H1 (cell line): ENCODE measurements around the gene TLR8. TPM values are rescaled to one million over a fixed set of nuclear protein-coding genes. Genes with fewer than 3 reads are reported as not detected.

Experiments
- CTCF ChIA-PET: fragments of 300-600 bp; sonication (Branson Sonifier 250); formaldehyde crosslinking; loops from one replicate; lab custom pipeline; 2021; ENCODE audit not compliant: partially characterized antibody; lab: Charles Lee
- POLR2A ChIA-PET: fragments of 300-600 bp; sonication (Branson Sonifier 250); formaldehyde crosslinking; loops from one replicate; lab custom pipeline; 2021; ENCODE audit warnings: inconsistent platforms; ENCODE audit not compliant: partially characterized antibody; lab: Charles Lee
- DNase-seq, 2 experiments: peaks; one replicate each; pipeline versions ENCODE4 v3.0.0 to v3.0.0-alpha.2; 2010 to 2022; ENCODE audit warnings: low spot score in 2 of 2, low read depth in 1 of 2, mixed read lengths in 1 of 2
- FAIRE-seq: peaks from 2 replicates; lab custom pipeline; 2011; peaks lifted over from hg19 to GRCh38; lab: Jason Lieb, UNC
- H2AFZ ChIP-seq: 2 replicates; pipeline ENCODE4 v1.8.1; 2012; ENCODE audit warnings: low read length, inconsistent platforms
- H2AK5ac ChIP-seq: 2 replicates; pipeline ENCODE4 v1.6.1; 2013; ENCODE audit warnings: low read depth, low read length
- H2BK120ac ChIP-seq: replicated peaks from 2 replicates; pipeline ENCODE3; 2013; ENCODE audit warnings: low read depth, low read length, inconsistent platforms
- H2BK12ac ChIP-seq: 2 replicates; pipeline ENCODE4 v1.6.1; 2013; ENCODE audit warnings: low read depth, low read length
- H2BK15ac ChIP-seq: 2 replicates; pipeline ENCODE4 v1.6.1; 2013; ENCODE audit warnings: low read length
- H2BK20ac ChIP-seq: 2 replicates; pipeline ENCODE4 v1.6.1; 2013; ENCODE audit warnings: low read length
- H2BK5ac ChIP-seq: 2 replicates; pipeline ENCODE4 v1.6.1; 2013; ENCODE audit warnings: low read depth, low read length
- H3K14ac ChIP-seq: 2 replicates; pipeline ENCODE4 v1.6.1; 2013; ENCODE audit warnings: inconsistent platforms; ENCODE audit not compliant: insufficient read length
- H3K18ac ChIP-seq: 2 replicates; pipeline ENCODE4 v1.6.1; 2013; ENCODE audit warnings: low read length; ENCODE audit errors: extremely low read depth
- H3K23ac ChIP-seq: 2 replicates; pipeline ENCODE4 v1.6.1; 2013; ENCODE audit warnings: inconsistent platforms; ENCODE audit not compliant: insufficient read length
- H3K23me2 ChIP-seq: 2 replicates; pipeline ENCODE4 v1.6.1; 2013; ENCODE audit warnings: low read depth, low read length
- H3K27ac ChIP-seq: 2 replicates; pipeline ENCODE4 v1.6.1; 2011; ENCODE audit warnings: low read depth, low read length, inconsistent platforms
- H3K27me3 ChIP-seq, 4 experiments: replicated peaks in 1 of 4; 1 replicate in 1 of 4; 2 replicates in 3 of 4; pipeline versions ENCODE4 v1.6.1 to v1.8.1; 2011 to 2013; ENCODE audit warnings: low read length in 3 of 4, mild to moderate bottlenecking in 3 of 4, inconsistent platforms in 2 of 4, mixed read lengths in 2 of 4, moderate library complexity in 1 of 4; ENCODE audit not compliant: control insufficient read depth in 3 of 4, insufficient read depth in 3 of 4; ENCODE audit errors: extremely low read depth in 1 of 4
- H3K36me3 ChIP-seq, 4 experiments: 2 replicates each; pipeline versions ENCODE4 v1.6.1 to v1.8.1; 2011 to 2013; ENCODE audit warnings: mild to moderate bottlenecking in 4 of 4, low read length in 3 of 4, moderate library complexity in 2 of 4, control low read depth in 1 of 4, inconsistent platforms in 1 of 4; ENCODE audit not compliant: insufficient read depth in 4 of 4, control insufficient read depth in 2 of 4
- H3K4ac ChIP-seq: replicated peaks from 2 replicates; pipeline ENCODE3; 2013; ENCODE audit warnings: low read length, low read depth, mixed read lengths, inconsistent platforms; ENCODE audit not compliant: insufficient read length
- H3K4me1 ChIP-seq, 4 experiments: replicated peaks in 1 of 4; 1 replicate in 1 of 4; 2 replicates in 3 of 4; pipeline versions ENCODE4 v1.6.1 to v1.8.1; 2011 to 2013; ENCODE audit warnings: low read length in 3 of 4, inconsistent platforms in 2 of 4, mixed read lengths in 1 of 4; ENCODE audit not compliant: insufficient read depth in 4 of 4, control insufficient read depth in 3 of 4
- H3K4me2 ChIP-seq, 2 experiments: 2 replicates each; pipeline versions ENCODE4 v1.6.1 to v1.8.1; 2011 to 2013; ENCODE audit warnings: low read depth in 2 of 2, low read length in 2 of 2, control low read depth in 1 of 2, inconsistent platforms in 1 of 2, mild to moderate bottlenecking in 1 of 2; ENCODE audit not compliant: insufficient read depth in 1 of 2
- H3K4me3 ChIP-seq, 4 experiments: fragments of 200-600, 300-600 bp in 1 of 4; sonication (generic), shearing (Covaris generic), sonication (Bioruptor Twin) in 1 of 4; 2 replicates each; pipeline versions ENCODE4 v1.5.1 to v1.8.1; 2011 to 2016; ENCODE audit warnings: low read length in 4 of 4, low read depth in 3 of 4, control low read depth in 2 of 4, inconsistent platforms in 2 of 4, mild to moderate bottlenecking in 2 of 4, mixed read lengths in 1 of 4, moderate library complexity in 1 of 4; ENCODE audit not compliant: insufficient read depth in 2 of 4; ENCODE audit errors: extremely low read depth in 1 of 4
- H3K56ac ChIP-seq: replicated peaks from 2 replicates; pipeline ENCODE3; 2013; ENCODE audit warnings: low read depth, mild to moderate bottlenecking, mixed read lengths, low read length, inconsistent platforms; ENCODE audit not compliant: insufficient read length
- H3K79me1 ChIP-seq: 2 replicates; pipeline ENCODE4 v1.6.1; 2013; ENCODE audit warnings: low read depth, low read length, control low read depth
- H3K79me2 ChIP-seq, 2 experiments: 2 replicates each; pipeline versions ENCODE4 v1.6.1 to v1.8.1; 2012 to 2013; ENCODE audit warnings: low read length in 2 of 2, mild to moderate bottlenecking in 2 of 2, inconsistent platforms in 1 of 2; ENCODE audit not compliant: insufficient read depth in 2 of 2, control insufficient read depth in 1 of 2
- H3K9ac ChIP-seq, 4 experiments: replicated peaks in 1 of 4; 1 replicate in 1 of 4; 2 replicates in 3 of 4; pipeline versions ENCODE4 v1.6.1 to v1.8.1; 2011 to 2013; ENCODE audit warnings: low read depth in 3 of 4, low read length in 3 of 4, control low read depth in 2 of 4, mild to moderate bottlenecking in 2 of 4, moderate library complexity in 2 of 4, inconsistent platforms in 1 of 4; ENCODE audit errors: extremely low read depth in 1 of 4
- H3K9me3 ChIP-seq, 2 experiments: 2 replicates each; pipeline versions ENCODE4 v1.6.1 to v1.8.1; 2012 to 2013; ENCODE audit warnings: mild to moderate bottlenecking in 2 of 2, moderate library complexity in 2 of 2, control low read depth in 1 of 2, inconsistent platforms in 1 of 2, low read depth in 1 of 2, low read length in 1 of 2, mixed read lengths in 1 of 2; ENCODE audit not compliant: insufficient read depth in 2 of 2
- H4K20me1 ChIP-seq, 2 experiments: replicated peaks in 1 of 2; 2 replicates each; pipeline versions ENCODE3 to v1.8.1; 2011 to 2013; ENCODE audit warnings: inconsistent platforms in 2 of 2, low read length in 2 of 2, mild to moderate bottlenecking in 1 of 2; ENCODE audit not compliant: insufficient read depth in 2 of 2, control insufficient read depth in 1 of 2
- H4K5ac ChIP-seq: 2 replicates; pipeline ENCODE4 v1.6.1; 2013; ENCODE audit warnings: low read length, low read depth, mixed read lengths, inconsistent platforms; ENCODE audit not compliant: insufficient read length
- H4K8ac ChIP-seq: 2 replicates; pipeline ENCODE4 v1.8.0; 2013; ENCODE audit warnings: mild to moderate bottlenecking, moderate library complexity, low read length, inconsistent platforms; ENCODE audit not compliant: insufficient read depth; ENCODE audit errors: extremely low read depth
- H4K91ac ChIP-seq: replicated peaks from 2 replicates; pipeline ENCODE3; 2013; ENCODE audit warnings: low read length, mixed read lengths, inconsistent platforms; ENCODE audit not compliant: insufficient read length
- CBX5 ChIP-seq: fragments of 300-800, 300-1000 bp; sonication (generic); IDR thresholded peaks from 2 replicates; pipeline ENCODE4 v1.7.1; 2016; ENCODE audit warnings: antibody characterized with exemption, low read length, low read depth
- CEBPB ChIP-seq: IDR thresholded peaks from 2 replicates; pipeline ENCODE4 v1.6.1; 2012; ENCODE audit warnings: low read depth, low read length
- CHD2 ChIP-seq: IDR thresholded peaks from 2 replicates; pipeline ENCODE4 v1.6.1; 2012; ENCODE audit warnings: low read length, improper control_type of control experiment
- CTBP2 ChIP-seq: IDR thresholded peaks from 2 replicates; pipeline ENCODE4 v1.7.0; 2011; ENCODE audit warnings: borderline replicate concordance, mild to moderate bottlenecking, moderate library complexity, mixed read lengths, low read length; ENCODE audit not compliant: insufficient read depth, insufficient read length
- EGR1 ChIP-seq: IDR thresholded peaks from 2 replicates; pipeline ENCODE4 v1.6.1; 2011; ENCODE audit warnings: low read depth, low read length, borderline replicate concordance
- EZH2 ChIP-seq: fragments of 200-600 bp; sonication (generic); IDR thresholded peaks from 2 replicates; pipeline ENCODE4 v1.7.1; 2012; ENCODE audit warnings: low read depth, mild to moderate bottlenecking, moderate library complexity, low read length, inconsistent platforms; ENCODE audit not compliant: severe bottlenecking
- HDAC6 ChIP-seq: IDR thresholded peaks from one replicate; pipeline ENCODE4 v1.7.1; 2012; ENCODE audit warnings: low read depth, mild to moderate bottlenecking, inconsistent platforms, low read length, moderate library complexity
- JUN ChIP-seq: IDR thresholded peaks from 2 replicates; pipeline ENCODE4 v1.6.1; 2011; ENCODE audit warnings: low read depth, mild to moderate bottlenecking, improper control_type of control experiment, low read length
- JUND ChIP-seq: IDR thresholded peaks from 2 replicates; pipeline ENCODE4 v1.6.1; 2011; ENCODE audit warnings: mild to moderate bottlenecking, improper control_type of control experiment, low read length
- PHF8 ChIP-seq: fragments of 200-600 bp; sonication (generic); conservative IDR thresholded peaks from 2 replicates; pipeline ENCODE4 v1.7.1; 2012; ENCODE audit warnings: low read depth, mild to moderate bottlenecking, inconsistent platforms, low read length, moderate library complexity
- POU5F1 ChIP-seq: IDR thresholded peaks from 2 replicates; pipeline ENCODE4 v1.6.1; 2011; ENCODE audit warnings: low read depth, mild to moderate bottlenecking, low read length, moderate library complexity
- RXRA ChIP-seq: IDR thresholded peaks from 2 replicates; pipeline ENCODE4 v1.6.1; 2011; ENCODE audit warnings: low read depth, mild to moderate bottlenecking, low read length, moderate library complexity; ENCODE audit not compliant: insufficient read depth
- SAP30 ChIP-seq: fragments of 300-600 bp; sonication (generic); IDR thresholded peaks from 2 replicates; pipeline ENCODE4 v1.7.1; 2012; ENCODE audit warnings: low read length, moderate library complexity, mild to moderate bottlenecking, inconsistent platforms; ENCODE audit not compliant: insufficient read depth, insufficient replicate concordance
- TBP ChIP-seq: IDR thresholded peaks from 2 replicates; pipeline ENCODE4 v1.6.1; 2011; ENCODE audit warnings: low read depth, low read length, improper control_type of control experiment
- ZNF274 ChIP-seq: IDR thresholded peaks from 2 replicates; pipeline ENCODE4 v1.7.0; 2012; ENCODE audit warnings: low read length, borderline replicate concordance; ENCODE audit errors: extremely low read depth
- WGBS, 2 experiments: shearing (Covaris generic) in 1 of 2; methylation state at CpG; one replicate each; pipeline versions ENCODE4 v1.1.6 to v1.1.7; 2013 to 2015; ENCODE audit warnings: low lambda C conversion rate in 2 of 2, mixed read lengths in 2 of 2, inconsistent platforms in 1 of 2, low coverage in 1 of 2, missing lambda C conversion rate in 1 of 2; ENCODE audit not compliant: insufficient replicate concordance in 2 of 2, insufficient coverage in 1 of 2, insufficient read length in 1 of 2; ENCODE audit errors: extremely low coverage in 1 of 2, missing lambda C conversion rate in 1 of 2; 5-methylcytosine and 5-hydroxymethylcytosine counted together
- polyA plus RNA-seq, 7 experiments: library from polyadenylated mRNA; depleted of rRNA in 3 of 7; stranded (reverse) in 5 of 7; unstranded in 2 of 7; fragments of >200 nt in 5 of 7; fragments of 200-250 nt in 2 of 7; gene quantifications; 1 replicate in 5 of 7; 2 replicates in 1 of 7; 4 replicates in 1 of 7; pipeline versions ENCODE4 v1.2.1 to v1.2.3, GENCODE V29; 2011 to 2013; ENCODE audit warnings: missing spikeins in 2 of 7, mixed read lengths in 2 of 7
- total RNA-seq: library from RNA; stranded (reverse); fragmentation: NEBNext Ultra II Directional; extraction: Animal tissue kit (Norgen Biotek cat#: 25700); gene quantifications from 2 replicates; pipeline ENCODE4 v1.2.1, GENCODE V29; 2021

Gene TLR8
- total and polyA plus RNA-seq, 2 of the 8 experiments (the other 6 are each of a cell fraction or from before 2014, with no cell fraction given): not detected

DNA sequence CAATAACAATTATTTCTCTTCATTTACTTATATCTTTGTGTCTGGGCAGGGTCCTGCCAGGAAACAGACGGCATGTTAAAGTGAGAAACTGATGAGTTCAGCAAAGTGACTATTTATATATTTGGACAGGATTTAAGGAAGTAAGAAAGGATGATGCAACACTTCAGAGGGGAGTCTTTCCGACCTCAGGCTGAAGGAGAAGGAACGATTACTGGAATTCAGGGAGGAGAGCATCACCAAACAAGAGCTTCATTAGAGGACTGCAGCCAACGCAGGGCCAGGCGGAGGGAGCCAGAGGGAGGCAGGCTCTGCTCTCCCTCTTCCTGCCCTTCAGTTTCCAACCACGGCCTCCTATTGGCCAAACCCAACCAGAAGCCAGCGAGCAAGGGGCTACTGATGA is 41.1 kb upstream of the TLR8 start:
- Histone ChIP-seq H3K79me1 (no peaks in the 10 kb centered on the region), H3K23ac (no peak overlapping the region), H3K36me3 (no peaks in the 10 kb centered on the region), H2BK12ac (no peak overlapping the region), H3K79me2 (no peaks in the 10 kb centered on the region), H3K4me3 (no peak overlapping the region), H3K4me2 (no peak overlapping the region), H3K9me3 (peaks cover 0 to 9% of the 10 kb centered on the region in 2 experiments; a peak in 1 of 4 replicates), H2BK20ac (no peak overlapping the region), H2BK5ac (no peak overlapping the region), H3K23me2 (no peaks in the 10 kb centered on the region), H4K91ac (no peak overlapping the region), H3K4ac (no peak overlapping the region), H4K20me1 (no peaks in the 10 kb centered on the region), H2BK15ac (no peak overlapping the region), H4K5ac (no peak overlapping the region), H4K8ac (no peak overlapping the region), H2AK5ac (no peak overlapping the region), H3K14ac (no peak overlapping the region), H2BK120ac (no peak overlapping the region), H3K27me3 (no peaks in the 10 kb centered on the region), H3K56ac (no peak overlapping the region), H3K4me1 (no peaks in the 10 kb centered on the region), H2AFZ (no peak overlapping the region), H3K18ac (no peak overlapping the region), H3K9ac (no peak overlapping the region), H3K27ac (no peak overlapping the region)
- ChIA-PET CTCF (interaction anchor here (0.6 kb wide), 1 partner anchor 11 kb away, joined by 3 read pairs; no protein-coding TSS in a partner anchor), POLR2A (no interaction called here)
- WGBS, 2 experiments: 84% methylated on average over 7 of the region's 7 CpGs; no CpG with 5 or more reads in 1 of the 2 experiments
- no peak for FAIRE-seq
- DNase-seq: no peak
- TF ChIP-seq SAP30 (no peak), CHD2 (no peak), RXRA (no peak), JUN (no peak), EZH2 (no peak), EGR1 (no peak), CEBPB (no peak), CBX5 (no peak), JUND (no peak), TBP (no peak), ZNF274 (no peak), CTBP2 (no peak), POU5F1 (no peak), PHF8 (no peak), HDAC6 (no peak)
